HG03175 (cell line): ENCODE results near the gene RGS9.
"Not testable (repeated sequence)": the region's sequence is repeated elsewhere in the genome, so short reads cannot be mapped to it uniquely, and the experiment has no call there.

Source experiments
- ATAC-seq: cut with Tn5 transposase; IDR thresholded peaks from one replicate; pipeline ENCODE4 v1.9.1; 2021; ENCODE audit warnings: mild to moderate bottlenecking, moderate library complexity; ENCODE audit not compliant: unreplicated experiment

RGS9 gene

GRCh38 chr17:65201331-65201730 is 64.2 kb downstream of the RGS9 start:
- no peak for ATAC-seq

- ATAC-seq = no peak
Observed at GRCh38 chr17:65202844-65203571, 65.8 kb downstream of the RGS9 start.

DNA sequence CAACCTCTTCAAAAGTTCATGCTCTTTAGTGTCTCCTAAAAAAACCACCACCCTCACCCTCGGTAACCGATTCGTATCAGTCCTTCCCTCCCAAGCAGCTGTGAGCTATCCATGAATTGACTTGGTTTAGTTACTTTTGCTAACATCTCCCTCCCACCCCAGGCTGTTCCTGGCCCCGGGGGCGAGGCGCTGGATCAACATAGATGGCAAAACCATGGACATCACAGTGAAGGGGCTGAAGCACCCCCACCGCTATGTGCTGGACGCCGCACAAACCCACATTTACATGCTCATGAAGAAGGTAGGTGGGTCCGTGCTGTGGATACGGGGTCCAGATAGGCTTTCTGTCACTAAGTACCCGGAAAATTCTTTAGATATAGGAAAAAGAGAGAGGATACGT is 66.8 kb downstream of the RGS9 start:
- no peak for ATAC-seq

DNA sequence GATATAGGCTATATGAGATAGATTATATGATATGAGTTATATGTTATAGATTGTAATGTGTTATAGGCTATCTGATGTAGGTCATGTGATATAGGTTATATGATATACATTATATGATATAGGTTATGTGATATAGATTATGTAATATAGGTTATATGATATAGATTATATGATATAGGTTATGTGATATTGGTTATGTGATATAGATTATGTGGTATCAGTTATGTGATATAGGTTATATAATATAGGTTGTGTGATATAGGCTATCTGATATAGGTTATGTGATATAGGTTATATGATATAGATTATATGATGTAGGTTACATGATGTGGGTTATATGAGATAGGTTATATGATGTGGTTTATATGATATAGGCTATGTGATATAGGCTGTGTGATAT is 68.5 kb downstream of the RGS9 start:
- ATAC-seq = no peak

GRCh38 chr17:65207448-65207847 is 70.3 kb downstream of the RGS9 start:
- ATAC-seq = not testable (repeated sequence)

- ATAC-seq = no peak
Observed at GRCh38 chr17:65208717-65209116, 71.5 kb downstream of the RGS9 start.

DNA sequence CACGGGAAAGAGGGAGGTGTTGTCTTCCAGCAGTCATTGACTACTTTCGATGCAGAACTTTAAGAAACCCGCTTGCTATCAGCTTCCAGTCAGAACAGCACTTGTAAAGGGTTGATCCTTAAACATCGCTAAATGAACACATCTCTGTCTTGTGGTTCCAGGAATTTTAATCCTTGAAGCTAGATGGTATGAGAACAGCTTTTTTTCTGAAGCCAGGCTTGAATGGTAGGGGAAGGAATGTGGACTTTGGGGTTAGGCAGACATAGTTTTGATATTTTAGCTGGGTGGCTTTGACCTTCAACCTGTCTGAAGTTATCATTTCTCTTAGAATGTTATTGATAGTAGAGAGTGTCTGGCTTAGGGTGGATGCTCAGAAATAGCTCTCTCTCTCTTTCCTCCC is 81.1 kb downstream of the RGS9 start:
- ATAC-seq = no peak

GRCh38 chr17:65219124-65219523 is 82.0 kb downstream of the RGS9 start:
- ATAC-seq = no peak

DNA sequence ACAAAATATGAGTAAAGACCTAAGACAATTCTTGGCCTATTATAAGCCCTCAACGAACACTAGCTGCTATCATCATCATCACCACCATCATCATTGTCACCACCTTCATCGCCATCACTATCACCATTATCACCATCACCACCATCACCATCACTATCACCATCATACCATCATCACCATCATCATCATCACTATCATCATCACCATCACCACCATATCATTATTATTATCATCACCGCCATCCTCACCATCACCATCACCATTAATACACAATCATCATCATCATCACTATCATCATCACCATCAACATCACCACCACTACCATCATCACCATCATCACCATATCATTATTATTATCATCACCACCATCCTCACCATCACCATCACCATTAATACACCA is 82.5 kb downstream of the RGS9 start:
- ATAC-seq = no peak

DNA sequence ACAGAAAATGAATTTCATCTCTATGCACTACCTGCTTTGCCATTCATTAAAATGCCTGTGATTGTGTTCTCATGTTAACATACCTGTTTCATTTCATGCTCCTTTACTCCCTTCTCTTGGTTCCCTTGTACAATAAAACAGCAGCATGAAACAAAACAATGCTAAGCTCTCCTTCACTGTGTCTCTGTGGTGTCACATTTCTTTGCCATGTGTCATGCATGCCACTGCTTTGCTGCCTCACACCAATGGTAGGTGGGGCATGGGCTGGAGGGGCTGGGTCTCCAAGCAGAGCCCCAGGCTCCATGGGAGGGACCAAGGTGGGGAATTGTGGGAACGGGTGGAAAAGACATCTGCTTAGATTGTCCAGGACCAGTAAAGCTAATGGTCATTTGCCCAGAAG is 83.6 kb downstream of the RGS9 start:
- no peak for ATAC-seq

- ATAC-seq = no peak
Observed at GRCh38 chr17:65222214-65222738, 85.1 kb downstream of the RGS9 start.

GRCh38 chr17:65225061-65225460 is 87.9 kb downstream of the RGS9 start:
- no peak for ATAC-seq

DNA sequence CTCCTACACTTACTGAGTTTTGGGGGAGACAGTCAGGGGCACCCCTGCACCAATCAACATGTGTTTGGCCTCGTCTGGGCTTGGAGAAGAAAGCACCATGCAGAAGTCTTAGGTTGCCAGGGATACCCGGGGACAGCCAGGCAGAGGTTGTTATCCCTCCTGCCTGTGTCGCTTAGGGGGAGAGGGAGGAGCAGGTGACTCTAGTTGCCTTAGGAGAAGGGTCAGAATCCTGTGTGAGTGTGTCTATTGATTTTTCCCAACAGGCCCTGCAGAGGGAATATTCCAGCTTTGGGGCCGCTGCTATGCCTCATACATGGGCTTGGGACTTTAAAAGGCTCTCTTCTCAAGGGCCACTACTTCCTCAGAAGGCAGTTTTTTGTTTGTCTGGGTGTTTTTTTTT is 89.1 kb downstream of the RGS9 start:
- no peak for ATAC-seq

- no peak for ATAC-seq
Observed at GRCh38 chr17:65227637-65228036, 90.5 kb downstream of the RGS9 start.

- no peak for ATAC-seq
Observed at GRCh38 chr17:65228287-65228686, 91.1 kb downstream of the RGS9 start.

DNA sequence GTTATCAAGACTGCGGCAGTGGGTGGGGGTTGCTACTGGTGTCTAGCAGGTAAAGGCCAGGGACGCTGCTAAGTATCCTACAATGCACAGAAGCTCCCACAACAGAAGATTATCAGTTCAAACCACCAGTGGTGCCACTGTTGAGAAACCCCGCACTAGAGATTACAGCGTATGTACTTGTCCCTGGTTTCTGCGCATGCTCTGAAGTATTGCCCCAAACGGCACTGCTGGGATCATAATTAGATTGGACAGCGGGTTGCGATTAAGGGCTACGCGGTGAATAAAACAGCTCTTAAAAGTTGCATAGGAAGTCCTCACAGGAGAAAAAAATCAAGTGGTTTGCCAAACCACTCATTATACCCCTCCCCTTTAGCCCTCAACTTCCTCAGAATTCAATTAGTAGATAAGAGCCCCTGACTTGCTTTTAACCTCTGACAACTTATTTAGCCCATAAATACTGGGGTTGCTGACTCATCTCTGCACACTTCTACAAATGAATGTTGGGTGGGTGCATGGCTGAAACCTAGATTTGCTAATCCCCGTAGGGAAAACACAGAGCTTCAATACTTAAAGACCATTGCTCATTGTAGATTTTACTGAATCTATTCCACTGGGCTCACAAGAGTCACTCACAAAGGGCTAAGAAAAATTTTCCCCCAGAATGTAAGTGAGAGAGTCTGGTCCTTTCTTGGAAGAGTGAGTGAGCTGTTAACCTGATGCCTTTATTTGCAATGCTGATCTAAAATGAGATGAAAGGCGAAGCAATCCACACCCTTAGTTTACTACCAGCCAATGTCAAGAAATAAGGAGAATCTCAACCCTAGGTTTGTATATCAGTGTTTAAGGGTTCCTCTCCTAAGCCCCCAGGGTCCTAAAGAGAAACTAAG is 91.8 kb downstream of the RGS9 start:
- ATAC-seq = peak; percentile 45

GRCh38 chr17:65229621-65229995 is 92.4 kb downstream of the RGS9 start:
- ATAC-seq = no peak

DNA sequence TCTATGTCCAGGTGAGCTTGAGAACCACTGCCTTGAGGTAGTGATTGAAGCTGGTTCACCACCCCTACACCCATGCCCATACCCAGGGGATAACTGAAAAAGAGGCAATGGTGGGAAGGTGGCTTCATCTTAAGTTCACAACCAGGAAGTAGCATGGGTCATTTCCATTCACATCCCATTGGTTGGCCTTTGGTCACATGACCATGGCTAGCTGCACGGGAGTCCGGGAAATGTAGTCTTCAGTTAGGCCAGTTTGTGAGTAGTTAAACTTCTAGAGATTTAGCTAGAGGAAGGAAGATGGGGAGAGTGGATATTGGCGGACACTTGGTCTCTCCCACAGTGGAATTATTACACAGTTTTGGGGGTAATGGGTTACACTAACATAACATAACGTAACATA is 92.9 kb downstream of the RGS9 start:
- no peak for ATAC-seq

GRCh38 chr17:65231086-65231485 is 93.9 kb downstream of the RGS9 start:
- no peak for ATAC-seq

- peak; percentile 54 for ATAC-seq
Observed at GRCh38 chr17:65231662-65232335, 94.6 kb downstream of the RGS9 start.

DNA sequence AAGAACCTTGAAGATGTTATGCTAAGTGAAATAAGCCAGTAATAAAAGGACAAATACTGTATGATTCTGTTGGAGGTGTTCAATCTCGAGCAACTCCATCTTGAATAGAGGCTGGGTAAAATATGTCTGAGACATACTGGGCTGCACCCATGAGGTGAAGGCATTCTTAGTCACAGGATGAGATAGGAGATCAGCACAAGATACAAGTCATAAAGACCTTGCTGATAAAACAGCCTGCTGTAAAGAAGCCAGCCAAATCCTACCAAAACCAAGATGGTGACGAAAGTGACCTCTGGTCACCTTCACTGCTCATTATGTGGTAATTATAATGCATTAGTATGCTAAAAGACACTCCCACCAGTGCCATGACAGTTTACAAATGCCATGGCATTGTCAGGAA is 98.1 kb downstream of the RGS9 start:
- ATAC-seq = no peak

DNA sequence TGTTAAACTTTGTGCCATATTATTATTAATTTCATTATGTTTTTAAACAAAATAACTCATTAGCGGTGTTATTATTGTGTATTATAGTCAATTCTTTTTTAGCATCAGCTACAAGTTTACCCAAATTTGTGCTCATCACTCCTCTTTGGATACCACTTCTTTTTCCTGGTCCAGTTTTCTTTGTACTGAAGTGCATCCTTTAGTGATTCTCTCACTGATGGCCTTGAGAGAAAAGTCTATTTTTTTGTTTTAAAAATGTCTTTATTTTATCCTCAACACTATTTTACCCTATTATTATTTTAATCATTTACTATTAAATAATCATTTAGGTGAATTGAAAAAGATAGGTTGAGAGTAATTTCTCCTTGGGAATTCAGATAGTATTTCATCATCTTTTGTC is 99.2 kb downstream of the RGS9 start:
- ATAC-seq = no peak
